H1 (cell line): ENCODE results near the gene TLL2. TPM values are rescaled to one million over a fixed set of nuclear protein-coding genes. Genes with fewer than 3 reads are reported as not detected.

ENCODE experiments used
- CTCF ChIA-PET: fragments of 300-600 bp; sonication (Branson Sonifier 250); formaldehyde crosslinking; loops from one replicate; lab custom pipeline; 2021; ENCODE audit not compliant: partially characterized antibody; lab: Charles Lee
- POLR2A ChIA-PET: fragments of 300-600 bp; sonication (Branson Sonifier 250); formaldehyde crosslinking; loops from one replicate; lab custom pipeline; 2021; ENCODE audit warnings: inconsistent platforms; ENCODE audit not compliant: partially characterized antibody; lab: Charles Lee
- DNase-seq, 2 experiments: peaks; one replicate each; pipeline versions ENCODE4 v3.0.0 to v3.0.0-alpha.2; 2010 to 2022; ENCODE audit warnings: low spot score in 2 of 2, low read depth in 1 of 2, mixed read lengths in 1 of 2
- FAIRE-seq: peaks from 2 replicates; lab custom pipeline; 2011; peaks lifted over from hg19 to GRCh38; lab: Jason Lieb, UNC
- H2AFZ ChIP-seq: 2 replicates; pipeline ENCODE4 v1.8.1; 2012; ENCODE audit warnings: low read length, inconsistent platforms
- H2AK5ac ChIP-seq: 2 replicates; pipeline ENCODE4 v1.6.1; 2013; ENCODE audit warnings: low read depth, low read length
- H2BK120ac ChIP-seq: replicated peaks from 2 replicates; pipeline ENCODE3; 2013; ENCODE audit warnings: low read depth, low read length, inconsistent platforms
- H2BK12ac ChIP-seq: 2 replicates; pipeline ENCODE4 v1.6.1; 2013; ENCODE audit warnings: low read depth, low read length
- H2BK15ac ChIP-seq: 2 replicates; pipeline ENCODE4 v1.6.1; 2013; ENCODE audit warnings: low read length
- H2BK20ac ChIP-seq: 2 replicates; pipeline ENCODE4 v1.6.1; 2013; ENCODE audit warnings: low read length
- H2BK5ac ChIP-seq: 2 replicates; pipeline ENCODE4 v1.6.1; 2013; ENCODE audit warnings: low read depth, low read length
- H3K14ac ChIP-seq: 2 replicates; pipeline ENCODE4 v1.6.1; 2013; ENCODE audit warnings: inconsistent platforms; ENCODE audit not compliant: insufficient read length
- H3K18ac ChIP-seq: 2 replicates; pipeline ENCODE4 v1.6.1; 2013; ENCODE audit warnings: low read length; ENCODE audit errors: extremely low read depth
- H3K23ac ChIP-seq: 2 replicates; pipeline ENCODE4 v1.6.1; 2013; ENCODE audit warnings: inconsistent platforms; ENCODE audit not compliant: insufficient read length
- H3K23me2 ChIP-seq: 2 replicates; pipeline ENCODE4 v1.6.1; 2013; ENCODE audit warnings: low read depth, low read length
- H3K27ac ChIP-seq: 2 replicates; pipeline ENCODE4 v1.6.1; 2011; ENCODE audit warnings: low read depth, low read length, inconsistent platforms
- H3K27me3 ChIP-seq, 4 experiments: replicated peaks in 1 of 4; 1 replicate in 1 of 4; 2 replicates in 3 of 4; pipeline versions ENCODE4 v1.6.1 to v1.8.1; 2011 to 2013; ENCODE audit warnings: low read length in 3 of 4, mild to moderate bottlenecking in 3 of 4, inconsistent platforms in 2 of 4, mixed read lengths in 2 of 4, moderate library complexity in 1 of 4; ENCODE audit not compliant: control insufficient read depth in 3 of 4, insufficient read depth in 3 of 4; ENCODE audit errors: extremely low read depth in 1 of 4
- H3K36me3 ChIP-seq, 4 experiments: 2 replicates each; pipeline versions ENCODE4 v1.6.1 to v1.8.1; 2011 to 2013; ENCODE audit warnings: mild to moderate bottlenecking in 4 of 4, low read length in 3 of 4, moderate library complexity in 2 of 4, control low read depth in 1 of 4, inconsistent platforms in 1 of 4; ENCODE audit not compliant: insufficient read depth in 4 of 4, control insufficient read depth in 2 of 4
- H3K4ac ChIP-seq: replicated peaks from 2 replicates; pipeline ENCODE3; 2013; ENCODE audit warnings: low read length, low read depth, mixed read lengths, inconsistent platforms; ENCODE audit not compliant: insufficient read length
- H3K4me1 ChIP-seq, 4 experiments: replicated peaks in 1 of 4; 1 replicate in 1 of 4; 2 replicates in 3 of 4; pipeline versions ENCODE4 v1.6.1 to v1.8.1; 2011 to 2013; ENCODE audit warnings: low read length in 3 of 4, inconsistent platforms in 2 of 4, mixed read lengths in 1 of 4; ENCODE audit not compliant: insufficient read depth in 4 of 4, control insufficient read depth in 3 of 4
- H3K4me2 ChIP-seq, 2 experiments: 2 replicates each; pipeline versions ENCODE4 v1.6.1 to v1.8.1; 2011 to 2013; ENCODE audit warnings: low read depth in 2 of 2, low read length in 2 of 2, control low read depth in 1 of 2, inconsistent platforms in 1 of 2, mild to moderate bottlenecking in 1 of 2; ENCODE audit not compliant: insufficient read depth in 1 of 2
- H3K4me3 ChIP-seq, 4 experiments: fragments of 200-600, 300-600 bp in 1 of 4; sonication (generic), shearing (Covaris generic), sonication (Bioruptor Twin) in 1 of 4; 2 replicates each; pipeline versions ENCODE4 v1.5.1 to v1.8.1; 2011 to 2016; ENCODE audit warnings: low read length in 4 of 4, low read depth in 3 of 4, control low read depth in 2 of 4, inconsistent platforms in 2 of 4, mild to moderate bottlenecking in 2 of 4, mixed read lengths in 1 of 4, moderate library complexity in 1 of 4; ENCODE audit not compliant: insufficient read depth in 2 of 4; ENCODE audit errors: extremely low read depth in 1 of 4
- H3K56ac ChIP-seq: replicated peaks from 2 replicates; pipeline ENCODE3; 2013; ENCODE audit warnings: low read depth, mild to moderate bottlenecking, mixed read lengths, low read length, inconsistent platforms; ENCODE audit not compliant: insufficient read length
- H3K79me1 ChIP-seq: 2 replicates; pipeline ENCODE4 v1.6.1; 2013; ENCODE audit warnings: low read depth, low read length, control low read depth
- H3K79me2 ChIP-seq, 2 experiments: 2 replicates each; pipeline versions ENCODE4 v1.6.1 to v1.8.1; 2012 to 2013; ENCODE audit warnings: low read length in 2 of 2, mild to moderate bottlenecking in 2 of 2, inconsistent platforms in 1 of 2; ENCODE audit not compliant: insufficient read depth in 2 of 2, control insufficient read depth in 1 of 2
- H3K9ac ChIP-seq, 4 experiments: replicated peaks in 1 of 4; 1 replicate in 1 of 4; 2 replicates in 3 of 4; pipeline versions ENCODE4 v1.6.1 to v1.8.1; 2011 to 2013; ENCODE audit warnings: low read depth in 3 of 4, low read length in 3 of 4, control low read depth in 2 of 4, mild to moderate bottlenecking in 2 of 4, moderate library complexity in 2 of 4, inconsistent platforms in 1 of 4; ENCODE audit errors: extremely low read depth in 1 of 4
- H3K9me3 ChIP-seq, 2 experiments: 2 replicates each; pipeline versions ENCODE4 v1.6.1 to v1.8.1; 2012 to 2013; ENCODE audit warnings: mild to moderate bottlenecking in 2 of 2, moderate library complexity in 2 of 2, control low read depth in 1 of 2, inconsistent platforms in 1 of 2, low read depth in 1 of 2, low read length in 1 of 2, mixed read lengths in 1 of 2; ENCODE audit not compliant: insufficient read depth in 2 of 2
- H4K20me1 ChIP-seq, 2 experiments: replicated peaks in 1 of 2; 2 replicates each; pipeline versions ENCODE3 to v1.8.1; 2011 to 2013; ENCODE audit warnings: inconsistent platforms in 2 of 2, low read length in 2 of 2, mild to moderate bottlenecking in 1 of 2; ENCODE audit not compliant: insufficient read depth in 2 of 2, control insufficient read depth in 1 of 2
- H4K5ac ChIP-seq: 2 replicates; pipeline ENCODE4 v1.6.1; 2013; ENCODE audit warnings: low read length, low read depth, mixed read lengths, inconsistent platforms; ENCODE audit not compliant: insufficient read length
- H4K8ac ChIP-seq: 2 replicates; pipeline ENCODE4 v1.8.0; 2013; ENCODE audit warnings: mild to moderate bottlenecking, moderate library complexity, low read length, inconsistent platforms; ENCODE audit not compliant: insufficient read depth; ENCODE audit errors: extremely low read depth
- H4K91ac ChIP-seq: replicated peaks from 2 replicates; pipeline ENCODE3; 2013; ENCODE audit warnings: low read length, mixed read lengths, inconsistent platforms; ENCODE audit not compliant: insufficient read length
- BRCA1 ChIP-seq: IDR thresholded peaks from 2 replicates; pipeline ENCODE4 v1.6.1; 2012; ENCODE audit warnings: low read depth, low read length, improper control_type of control experiment
- CHD2 ChIP-seq: IDR thresholded peaks from 2 replicates; pipeline ENCODE4 v1.6.1; 2012; ENCODE audit warnings: low read length, improper control_type of control experiment
- CTBP2 ChIP-seq: IDR thresholded peaks from 2 replicates; pipeline ENCODE4 v1.7.0; 2011; ENCODE audit warnings: borderline replicate concordance, mild to moderate bottlenecking, moderate library complexity, mixed read lengths, low read length; ENCODE audit not compliant: insufficient read depth, insufficient read length
- GABPA ChIP-seq: IDR thresholded peaks from 2 replicates; pipeline ENCODE4 v1.6.1; 2011; ENCODE audit warnings: mild to moderate bottlenecking, low read length, moderate library complexity, borderline replicate concordance; ENCODE audit not compliant: insufficient read depth
- HDAC2 ChIP-seq, 2 experiments: fragments of 300-600 bp in 1 of 2; sonication (generic) in 1 of 2; IDR thresholded peaks; 2 replicates each; pipeline ENCODE4 v1.6.1; 2011 to 2012; ENCODE audit warnings: low read depth in 2 of 2, low read length in 2 of 2, mild to moderate bottlenecking in 2 of 2, moderate library complexity in 2 of 2, borderline replicate concordance in 1 of 2, inconsistent platforms in 1 of 2
- PHF8 ChIP-seq: fragments of 200-600 bp; sonication (generic); conservative IDR thresholded peaks from 2 replicates; pipeline ENCODE4 v1.7.1; 2012; ENCODE audit warnings: low read depth, mild to moderate bottlenecking, inconsistent platforms, low read length, moderate library complexity
- RAD21 ChIP-seq, 2 experiments: IDR thresholded peaks in 1 of 2; conservative IDR thresholded peaks in 1 of 2; 2 replicates each; pipeline ENCODE4 v1.6.1; 2011; ENCODE audit warnings: low read depth in 2 of 2, low read length in 2 of 2, improper control_type of control experiment in 1 of 2, inconsistent platforms in 1 of 2, mild to moderate bottlenecking in 1 of 2, moderate library complexity in 1 of 2
- RXRA ChIP-seq: IDR thresholded peaks from 2 replicates; pipeline ENCODE4 v1.6.1; 2011; ENCODE audit warnings: low read depth, mild to moderate bottlenecking, low read length, moderate library complexity; ENCODE audit not compliant: insufficient read depth
- SRF ChIP-seq: IDR thresholded peaks from 2 replicates; pipeline ENCODE4 v1.6.1; 2011; ENCODE audit warnings: mild to moderate bottlenecking, low read depth, low read length, moderate library complexity
- WGBS, 2 experiments: shearing (Covaris generic) in 1 of 2; methylation state at CpG; one replicate each; pipeline versions ENCODE4 v1.1.6 to v1.1.7; 2013 to 2015; ENCODE audit warnings: low lambda C conversion rate in 2 of 2, mixed read lengths in 2 of 2, inconsistent platforms in 1 of 2, low coverage in 1 of 2, missing lambda C conversion rate in 1 of 2; ENCODE audit not compliant: insufficient replicate concordance in 2 of 2, insufficient coverage in 1 of 2, insufficient read length in 1 of 2; ENCODE audit errors: extremely low coverage in 1 of 2, missing lambda C conversion rate in 1 of 2; 5-methylcytosine and 5-hydroxymethylcytosine counted together
- polyA plus RNA-seq, 7 experiments: library from polyadenylated mRNA; depleted of rRNA in 3 of 7; stranded (reverse) in 5 of 7; unstranded in 2 of 7; fragments of >200 nt in 5 of 7; fragments of 200-250 nt in 2 of 7; gene quantifications; 1 replicate in 5 of 7; 2 replicates in 1 of 7; 4 replicates in 1 of 7; pipeline versions ENCODE4 v1.2.1 to v1.2.3, GENCODE V29; 2011 to 2013; ENCODE audit warnings: missing spikeins in 2 of 7, mixed read lengths in 2 of 7
- total RNA-seq: library from RNA; stranded (reverse); fragmentation: NEBNext Ultra II Directional; extraction: Animal tissue kit (Norgen Biotek cat#: 25700); gene quantifications from 2 replicates; pipeline ENCODE4 v1.2.1, GENCODE V29; 2021

TLL2 gene
- total and polyA plus RNA-seq, 2 of the 8 experiments (the other 6 are each of a cell fraction or from before 2014, with no cell fraction given): 2.4 to 3.2 TPM

- H4K20me1 ChIP-seq: no peaks in the 10 kb centered on the region
- no peak overlapping the region for H2BK12ac ChIP-seq
- peaks cover 0 to 3% (median 1%) of the 10 kb centered on the region in 4 experiments; a peak in 2 of 7 replicates for H3K27me3 ChIP-seq
- no peak overlapping the region for H3K14ac ChIP-seq
- H2BK5ac ChIP-seq: no peak overlapping the region
- no peak for DNase-seq
- no peak for TF ChIP-seq HDAC2 (IDR thresholded peaks at IDR 0.05; ENCODE audit: borderline replicate concordance in 1 of 2, low read depth in 2 of 2, low read length in 2 of 2)
- no peak for TF ChIP-seq PHF8
- TF ChIP-seq RXRA: no peak
- TF ChIP-seq SRF: no peak
- no peak for TF ChIP-seq CHD2
- TF ChIP-seq CTBP2: no peak
- TF ChIP-seq BRCA1: no peak
- TF ChIP-seq RAD21 (IDR thresholded peaks at IDR 0.05 in 1 of 2, conservative IDR thresholded peaks at IDR 0.05 in 1 of 2; ENCODE audit: low read depth in 2 of 2, low read length in 2 of 2): no peak
- TF ChIP-seq GABPA: no peak
- H4K8ac ChIP-seq: no peak overlapping the region
- H3K27ac ChIP-seq: no peak overlapping the region
- H3K36me3 ChIP-seq: no peaks in the 10 kb centered on the region
- H3K9me3 ChIP-seq: no peaks in the 10 kb centered on the region
- no peak overlapping the region for H2BK120ac ChIP-seq
- no peak overlapping the region for H2BK20ac ChIP-seq
- no peak overlapping the region for H3K23ac ChIP-seq
- no peak for FAIRE-seq
- no peak overlapping the region for H3K4me3 ChIP-seq
- no peaks in the 10 kb centered on the region for H3K79me1 ChIP-seq
- no peak overlapping the region for H2AK5ac ChIP-seq
- no peak overlapping the region for H3K4me2 ChIP-seq
- H2BK15ac ChIP-seq: no peak overlapping the region
- no peak overlapping the region for H4K91ac ChIP-seq
- no peaks in the 10 kb centered on the region for H3K79me2 ChIP-seq
- ChIA-PET POLR2A (no interaction called here), CTCF (interaction anchor here (1.0 to 12.6 kb wide), 7 partner anchors 9 to 381 kb away, joined by 3 to 187 read pairs (median 7); partner anchors contain the start of gene TLL2)
- H3K56ac ChIP-seq: no peak overlapping the region
- no peak overlapping the region for H3K4ac ChIP-seq
- no peak overlapping the region for H3K18ac ChIP-seq
- WGBS, 2 experiments: 94% methylated on average over 8 of the region's 8 CpGs; no CpG with 5 or more reads in 1 of the 2 experiments
- H2AFZ ChIP-seq: no peak overlapping the region
- H3K4me1 ChIP-seq: peaks cover 0 to 7% (median 4%) of the 10 kb centered on the region in 4 experiments; a peak in 6 of 7 replicates
- no peak overlapping the region for H3K9ac ChIP-seq
- H3K23me2 ChIP-seq: peaks cover 4% of the 10 kb centered on the region
- no peak overlapping the region for H4K5ac ChIP-seq
Observed at GRCh38 chr10:96379758-96380157, 134.0 kb downstream of the TLL2 start.
